ENCODE data around the gene GLIPR2. TPM values are rescaled to one million over a fixed set of nuclear protein-coding genes. Genes with fewer than 3 reads are reported as not detected.
"Not testable (repeated sequence)": the region's sequence is repeated elsewhere in the genome, so short reads cannot be mapped to it uniquely, and the experiment has no call there.

GLIPR2 gene
- total RNA-seq, 1 experiment from 2014 or later = 0.75 TPM

DNA sequence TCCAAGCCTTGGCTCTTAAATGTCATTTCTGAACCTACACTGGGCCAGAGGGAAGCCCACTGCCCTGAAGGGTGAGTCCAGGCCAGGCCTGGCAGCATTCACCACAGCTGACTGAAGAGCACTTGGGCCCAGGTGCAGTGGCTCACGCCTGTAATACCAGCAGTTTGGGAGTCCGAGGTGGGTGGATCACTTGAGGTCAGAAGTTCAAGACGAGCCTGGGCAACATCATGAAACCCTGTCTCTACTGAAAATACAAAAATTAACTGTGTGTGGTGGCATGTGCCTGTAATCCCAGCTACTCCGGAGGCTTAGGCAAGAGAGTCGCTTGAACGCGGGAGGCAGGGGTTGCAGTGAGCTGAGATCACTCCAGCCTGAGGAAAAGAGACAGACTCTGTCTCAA, 37.7 kb downstream of the GLIPR2 start:
- Histone ChIP-seq H3K9ac (ENCODE audit: low read length) (no peak overlapping the region), H3K79me2 (ENCODE audit: low read length) (no peaks in the 10 kb centered on the region), H3K4me1 (ENCODE audit: low read length) (no peaks in the 10 kb centered on the region), H3K27ac (ENCODE audit: low read length) (no peak overlapping the region), H3K36me3 (ENCODE audit: insufficient read depth, low read length) (no peaks in the 10 kb centered on the region), H3K9me2 (replicated peaks; ENCODE audit: insufficient read depth, low read length) (no peaks in the 10 kb centered on the region), H3K9me3 (ENCODE audit: low read length) (no peaks in the 10 kb centered on the region), H2AFZ (ENCODE audit: low read length) (no peak overlapping the region), H3K4me3 (ENCODE audit: low read length) (no peak overlapping the region), H4K20me1 (ENCODE audit: insufficient read depth, low read depth, low read length) (no peaks in the 10 kb centered on the region), H3K4me2 (ENCODE audit: low read depth, low read length, poor library complexity, severe bottlenecking) (no peak overlapping the region), H3K27me3 (ENCODE audit: low read length) (no peaks in the 10 kb centered on the region)
- no peak for DNase-seq

DNA sequence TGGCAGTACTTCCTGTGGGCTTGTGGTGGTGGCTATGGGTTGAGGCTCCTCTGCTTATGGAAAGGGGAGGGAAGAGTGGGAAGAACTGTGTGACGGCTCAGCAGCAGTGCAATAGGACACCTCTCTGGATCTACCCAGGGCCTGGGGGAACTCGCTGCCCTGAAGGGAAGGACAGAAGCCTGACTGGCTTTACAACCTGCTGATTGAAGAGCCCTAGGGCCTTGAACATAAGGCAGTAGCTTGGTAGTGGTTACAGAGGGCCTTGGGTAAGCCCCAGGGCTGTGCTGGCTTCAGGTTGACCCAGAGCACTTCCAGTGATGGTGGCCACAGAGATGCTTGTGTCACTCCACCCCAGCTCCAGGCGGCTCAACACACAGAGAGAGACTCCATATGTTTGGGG, 38.2 kb downstream of the GLIPR2 start:
- no peaks in the 10 kb centered on the region for H3K4me1 ChIP-seq (ENCODE audit: low read length)
- no peak overlapping the region for H3K4me2 ChIP-seq (ENCODE audit: low read depth, low read length, poor library complexity, severe bottlenecking)
- no peak for DNase-seq
- no peak overlapping the region for H3K27ac ChIP-seq (ENCODE audit: low read length)
- no peaks in the 10 kb centered on the region for H3K79me2 ChIP-seq (ENCODE audit: low read length)
- H3K9me3 ChIP-seq (ENCODE audit: low read length) = no peaks in the 10 kb centered on the region
- no peaks in the 10 kb centered on the region for H3K27me3 ChIP-seq (ENCODE audit: low read length)
- H3K9me2 ChIP-seq (replicated peaks; ENCODE audit: insufficient read depth, low read length) = no peaks in the 10 kb centered on the region
- H3K9ac ChIP-seq (ENCODE audit: low read length) = no peak overlapping the region
- H3K36me3 ChIP-seq (ENCODE audit: insufficient read depth, low read length) = no peaks in the 10 kb centered on the region
- no peaks in the 10 kb centered on the region for H4K20me1 ChIP-seq (ENCODE audit: insufficient read depth, low read depth, low read length)
- H2AFZ ChIP-seq (ENCODE audit: low read length) = no peak overlapping the region
- H3K4me3 ChIP-seq (ENCODE audit: low read length) = no peak overlapping the region

DNA sequence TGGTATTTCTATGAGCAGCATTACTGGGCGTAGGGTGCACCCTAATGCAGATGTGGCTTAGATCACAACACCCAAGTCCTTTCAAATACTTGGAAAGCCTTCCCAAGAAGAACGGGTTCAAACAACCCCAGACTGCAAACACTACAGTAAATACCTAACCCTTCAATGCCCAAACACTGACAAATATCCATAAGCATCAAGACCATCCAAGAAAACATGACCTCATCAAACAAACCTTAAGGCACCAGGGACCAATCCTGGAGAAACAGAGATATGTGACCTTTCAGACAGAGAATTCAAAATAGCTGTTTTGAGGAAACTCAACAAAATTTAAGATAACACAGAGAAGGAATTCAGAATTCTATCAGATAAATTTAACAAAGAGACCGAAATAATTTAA, 38.7 kb downstream of the GLIPR2 start:
- not testable (repeated sequence) for DNase-seq; H3K4me1 ChIP-seq (ENCODE audit: low read length); H2AFZ ChIP-seq (ENCODE audit: low read length); H3K36me3 ChIP-seq (ENCODE audit: insufficient read depth, low read length); H3K79me2 ChIP-seq (ENCODE audit: low read length); H4K20me1 ChIP-seq (ENCODE audit: insufficient read depth, low read depth, low read length); H3K9ac ChIP-seq (ENCODE audit: low read length); H3K9me2 ChIP-seq (replicated peaks; ENCODE audit: insufficient read depth, low read length); H3K4me2 ChIP-seq (ENCODE audit: low read depth, low read length, poor library complexity, severe bottlenecking); H3K27me3 ChIP-seq (ENCODE audit: low read length); H3K27ac ChIP-seq (ENCODE audit: low read length); H3K4me3 ChIP-seq (ENCODE audit: low read length); H3K9me3 ChIP-seq (ENCODE audit: low read length)

DNA sequence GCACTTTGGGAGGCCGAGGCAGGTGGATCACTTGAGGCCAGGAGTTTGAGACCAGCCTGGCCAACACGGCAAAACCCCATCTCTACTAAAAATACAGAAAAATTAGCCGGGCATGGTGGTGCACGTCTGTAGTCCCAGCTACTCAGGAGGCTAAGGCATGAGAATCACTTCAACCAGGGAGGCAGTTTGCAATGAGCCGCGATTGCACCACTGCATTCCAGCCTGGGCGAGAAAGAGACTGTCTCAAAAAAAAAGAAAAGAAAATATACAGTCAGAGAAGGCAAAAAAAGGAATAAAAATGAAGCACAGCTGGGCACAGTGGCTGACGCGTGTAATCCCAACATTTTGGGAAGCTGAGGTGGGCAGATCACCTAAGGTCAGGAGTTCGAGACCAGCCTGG, 40.0 kb downstream of the GLIPR2 start:
- H3K4me1 ChIP-seq (ENCODE audit: low read length); H3K9me2 ChIP-seq (replicated peaks; ENCODE audit: insufficient read depth, low read length); H3K9ac ChIP-seq (ENCODE audit: low read length); H3K27ac ChIP-seq (ENCODE audit: low read length); H3K27me3 ChIP-seq (ENCODE audit: low read length); H3K36me3 ChIP-seq (ENCODE audit: insufficient read depth, low read length); H4K20me1 ChIP-seq (ENCODE audit: insufficient read depth, low read depth, low read length); DNase-seq; H3K9me3 ChIP-seq (ENCODE audit: low read length); H3K79me2 ChIP-seq (ENCODE audit: low read length); H3K4me3 ChIP-seq (ENCODE audit: low read length); H2AFZ ChIP-seq (ENCODE audit: low read length); H3K4me2 ChIP-seq (ENCODE audit: low read depth, low read length, poor library complexity, severe bottlenecking): not testable (repeated sequence)

DNA sequence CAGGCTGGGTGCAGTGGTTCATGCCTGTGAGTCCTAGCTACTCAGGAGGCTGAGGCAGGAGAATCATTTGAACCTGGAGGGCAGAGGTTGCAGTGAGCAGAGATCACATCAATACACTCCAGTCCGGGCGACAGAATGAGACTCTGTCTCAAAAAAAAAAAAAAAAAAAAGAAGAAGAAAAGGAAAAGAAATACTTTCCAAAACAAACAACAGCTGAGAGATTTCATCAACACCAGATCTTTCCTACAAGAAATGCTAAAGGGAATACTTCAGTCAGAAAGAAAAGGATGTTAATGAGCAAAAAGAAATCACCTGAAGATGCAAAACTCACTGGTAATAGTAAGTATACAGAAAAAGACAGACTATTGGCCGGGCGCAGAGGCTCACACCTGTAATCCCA, 41.0 kb downstream of the GLIPR2 start:
- Histone ChIP-seq H3K27me3 (ENCODE audit: low read length) (no peaks in the 10 kb centered on the region), H3K27ac (ENCODE audit: low read length) (no peak overlapping the region), H3K4me2 (ENCODE audit: low read depth, low read length, poor library complexity, severe bottlenecking) (no peak overlapping the region), H3K4me1 (ENCODE audit: low read length) (no peaks in the 10 kb centered on the region), H3K9ac (ENCODE audit: low read length) (no peak overlapping the region), H3K4me3 (ENCODE audit: low read length) (no peak overlapping the region), H3K36me3 (ENCODE audit: insufficient read depth, low read length) (no peaks in the 10 kb centered on the region), H2AFZ (ENCODE audit: low read length) (no peak overlapping the region), H3K9me2 (replicated peaks; ENCODE audit: insufficient read depth, low read length) (no peaks in the 10 kb centered on the region), H3K9me3 (ENCODE audit: low read length) (no peaks in the 10 kb centered on the region), H4K20me1 (ENCODE audit: insufficient read depth, low read depth, low read length) (no peaks in the 10 kb centered on the region), H3K79me2 (ENCODE audit: low read length) (no peaks in the 10 kb centered on the region)
- no peak for DNase-seq

DNA sequence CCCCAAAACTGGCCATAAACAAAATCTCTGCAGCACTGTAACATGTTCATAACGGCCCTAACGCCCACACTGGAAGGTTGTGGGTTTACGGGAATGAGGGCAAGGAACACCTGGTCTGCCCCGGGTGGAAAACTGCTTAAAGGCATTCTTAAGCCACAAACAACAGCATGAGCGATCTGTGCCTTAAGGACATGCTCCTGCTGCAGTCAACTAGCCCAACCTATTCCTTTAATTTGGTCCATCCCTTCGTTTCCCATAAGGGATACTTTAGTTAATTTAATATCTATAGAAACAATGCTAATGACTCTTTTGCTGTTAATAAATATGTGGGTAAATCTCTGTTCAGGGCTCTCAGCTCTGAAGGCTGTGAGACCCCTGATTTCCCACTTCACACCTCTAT, 43.7 kb downstream of the GLIPR2 start:
- H3K4me2 ChIP-seq (ENCODE audit: low read depth, low read length, poor library complexity, severe bottlenecking); H3K4me1 ChIP-seq (ENCODE audit: low read length); H3K9me3 ChIP-seq (ENCODE audit: low read length); H3K9ac ChIP-seq (ENCODE audit: low read length); H3K4me3 ChIP-seq (ENCODE audit: low read length); H2AFZ ChIP-seq (ENCODE audit: low read length); H3K27ac ChIP-seq (ENCODE audit: low read length); DNase-seq; H3K79me2 ChIP-seq (ENCODE audit: low read length); H3K36me3 ChIP-seq (ENCODE audit: insufficient read depth, low read length); H3K9me2 ChIP-seq (replicated peaks; ENCODE audit: insufficient read depth, low read length); H3K27me3 ChIP-seq (ENCODE audit: low read length); H4K20me1 ChIP-seq (ENCODE audit: insufficient read depth, low read depth, low read length): not testable (repeated sequence)

DNA sequence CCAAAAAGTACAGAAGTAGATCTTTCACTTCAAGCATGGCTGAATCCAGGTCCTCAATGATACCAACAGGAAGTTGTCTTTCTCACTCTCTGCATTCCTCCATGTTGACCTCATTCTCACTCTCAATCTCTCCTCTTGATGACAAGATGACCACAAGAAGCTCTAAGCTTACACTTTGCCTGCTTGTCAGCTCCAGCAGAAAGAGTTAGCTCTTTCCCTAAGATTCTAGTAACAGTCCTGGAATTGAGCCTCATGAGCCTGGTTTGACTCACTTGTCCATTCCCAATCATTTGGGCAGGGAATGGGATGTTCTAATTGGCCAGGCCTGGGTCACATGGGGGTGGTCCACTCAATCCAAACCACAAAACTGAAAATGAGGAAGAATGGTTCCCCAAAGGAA, 50.9 kb downstream of the GLIPR2 start:
- no peak overlapping the region for H3K4me2 ChIP-seq (ENCODE audit: low read depth, low read length, poor library complexity, severe bottlenecking)
- no peaks in the 10 kb centered on the region for H3K27me3 ChIP-seq (ENCODE audit: low read length)
- H3K9me3 ChIP-seq (ENCODE audit: low read length) = no peaks in the 10 kb centered on the region
- H4K20me1 ChIP-seq (ENCODE audit: insufficient read depth, low read depth, low read length) = peaks cover 10% of the 10 kb centered on the region
- no peaks in the 10 kb centered on the region for H3K36me3 ChIP-seq (ENCODE audit: insufficient read depth, low read length)
- DNase-seq = no peak
- peaks cover 14% of the 10 kb centered on the region for H3K4me1 ChIP-seq (ENCODE audit: low read length)
- H2AFZ ChIP-seq (ENCODE audit: low read length) = no peak overlapping the region
- H3K79me2 ChIP-seq (ENCODE audit: low read length) = peaks cover 17% of the 10 kb centered on the region
- no peak overlapping the region for H3K9ac ChIP-seq (ENCODE audit: low read length)
- no peaks in the 10 kb centered on the region for H3K9me2 ChIP-seq (replicated peaks; ENCODE audit: insufficient read depth, low read length)
- H3K4me3 ChIP-seq (ENCODE audit: low read length) = no peak overlapping the region
- no peak overlapping the region for H3K27ac ChIP-seq (ENCODE audit: low read length)

DNA sequence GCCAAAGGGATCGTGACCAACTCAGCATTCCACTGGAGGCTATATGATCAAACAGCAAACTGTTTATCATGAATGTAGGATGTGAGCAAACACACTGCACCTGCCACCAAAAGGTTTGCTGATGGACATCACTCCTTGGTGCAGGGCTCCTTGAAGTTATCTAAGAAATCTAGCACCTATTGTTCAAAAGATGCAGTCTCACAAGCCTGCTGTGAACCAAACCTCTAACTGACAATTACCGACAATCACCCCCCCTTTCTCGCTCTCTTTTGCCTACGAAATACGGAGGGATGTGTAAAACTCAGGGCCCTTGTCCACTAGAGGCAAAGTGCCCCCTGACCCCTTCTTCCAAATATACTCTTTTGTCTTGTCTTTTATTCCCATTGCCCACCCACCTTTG, 51.7 kb downstream of the GLIPR2 start:
- H3K36me3 ChIP-seq (ENCODE audit: insufficient read depth, low read length) = peaks cover 5% of the 10 kb centered on the region; the same call in 1 of the 2 replicates
- DNase-seq = no peak
- H2AFZ ChIP-seq (ENCODE audit: low read length) = no peak overlapping the region
- peaks cover 25% of the 10 kb centered on the region for H3K79me2 ChIP-seq (ENCODE audit: low read length)
- H3K27ac ChIP-seq (ENCODE audit: low read length) = no peak overlapping the region
- no peaks in the 10 kb centered on the region for H3K27me3 ChIP-seq (ENCODE audit: low read length)
- no peaks in the 10 kb centered on the region for H3K9me3 ChIP-seq (ENCODE audit: low read length)
- H4K20me1 ChIP-seq (ENCODE audit: insufficient read depth, low read depth, low read length) = peaks cover 18% of the 10 kb centered on the region
- H3K9ac ChIP-seq (ENCODE audit: low read length) = no peak overlapping the region
- no peaks in the 10 kb centered on the region for H3K9me2 ChIP-seq (replicated peaks; ENCODE audit: insufficient read depth, low read length)
- H3K4me2 ChIP-seq (ENCODE audit: low read depth, low read length, poor library complexity, severe bottlenecking) = no peak overlapping the region
- peaks cover 22% of the 10 kb centered on the region for H3K4me1 ChIP-seq (ENCODE audit: low read length)
- H3K4me3 ChIP-seq (ENCODE audit: low read length) = no peak overlapping the region

DNA sequence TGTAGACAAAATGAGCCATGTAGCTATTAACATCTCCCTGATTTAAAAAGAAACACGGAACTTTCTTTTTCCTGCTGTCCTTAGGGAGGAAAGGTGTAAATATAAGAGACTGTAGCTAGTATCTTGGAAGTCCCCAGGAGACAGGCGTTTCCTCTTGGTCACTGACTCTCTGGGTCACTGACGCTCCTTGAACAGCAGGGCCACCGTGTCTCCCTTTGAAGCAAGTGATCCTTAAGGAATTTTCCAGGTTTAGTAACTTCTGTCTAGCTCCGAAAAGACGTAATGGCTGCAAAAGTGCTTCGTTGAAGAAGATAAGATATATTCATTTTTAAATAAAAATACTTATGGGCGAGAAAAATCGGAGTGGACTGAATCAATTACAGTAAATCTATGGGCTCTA, 53.4 kb downstream of the GLIPR2 start:
- H3K4me2 ChIP-seq (ENCODE audit: low read depth, low read length, poor library complexity, severe bottlenecking) = peak overlapping the region; percentile 80
- no peaks in the 10 kb centered on the region for H3K27me3 ChIP-seq (ENCODE audit: low read length)
- H3K4me1 ChIP-seq (ENCODE audit: low read length) = peaks cover 27% of the 10 kb centered on the region
- H4K20me1 ChIP-seq (ENCODE audit: insufficient read depth, low read depth, low read length) = peaks cover 35% of the 10 kb centered on the region
- peaks cover 42% of the 10 kb centered on the region for H3K79me2 ChIP-seq (ENCODE audit: low read length)
- peak overlapping the region; percentile 82; the same call in 1 of the 2 replicates for H2AFZ ChIP-seq (ENCODE audit: low read length)
- peak overlapping the region; percentile 78 for H3K4me3 ChIP-seq (ENCODE audit: low read length)
- peaks cover 16% of the 10 kb centered on the region; the same call in 1 of the 2 replicates for H3K36me3 ChIP-seq (ENCODE audit: insufficient read depth, low read length)
- no peaks in the 10 kb centered on the region for H3K9me2 ChIP-seq (replicated peaks; ENCODE audit: insufficient read depth, low read length)
- no peaks in the 10 kb centered on the region for H3K9me3 ChIP-seq (ENCODE audit: low read length)
- DNase-seq = no peak
- peak overlapping the region; percentile 41 for H3K27ac ChIP-seq (ENCODE audit: low read length)
- peak overlapping the region; percentile 88 for H3K9ac ChIP-seq (ENCODE audit: low read length)
